Fibroblast of the conjunctiva (primary cell): ENCODE results near the gene XPO5.
A peak's percentile ranks its signal among the peaks of the same experiment; 100 is the strongest.
"Not testable (repeated sequence)": the region's sequence is repeated elsewhere in the genome, so short reads cannot be mapped to it uniquely, and the experiment has no call there.

Experiments used
- DNase-seq: peaks from one replicate; pipeline ENCODE4 v3.0.0-alpha.2; 2010; ENCODE audit warnings: low read depth

XPO5 gene

GRCh38 chr6:43584892-43585570, 9.2 kb upstream of the XPO5 start:
- no peak for DNase-seq

- no peak for DNase-seq
Observed at GRCh38 chr6:43582911-43583310, 7.1 kb upstream of the XPO5 start.

DNA sequence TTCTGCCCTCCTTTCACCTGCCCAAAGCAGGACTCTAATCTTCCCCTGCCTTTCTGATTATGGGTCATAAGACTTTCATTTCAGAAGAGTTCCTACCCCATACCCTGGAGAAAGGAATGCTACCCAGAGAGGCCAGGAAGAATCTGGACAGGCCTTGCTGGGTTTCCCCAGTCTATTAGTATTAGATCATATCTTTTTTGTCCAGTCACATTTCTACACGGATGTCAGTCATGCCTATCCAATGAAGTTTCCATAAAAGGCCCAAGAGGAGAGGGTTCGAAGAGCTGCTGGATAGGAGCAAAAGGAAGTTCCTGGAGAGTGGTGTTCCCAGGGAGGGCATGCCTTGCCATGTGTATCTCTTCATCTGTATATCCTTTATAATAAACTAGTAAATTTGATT, 3.3 kb upstream of the XPO5 start:
- DNase-seq, result no peak

- no peak for DNase-seq
Observed at GRCh38 chr6:43578748-43579147, 2.9 kb upstream of the XPO5 start.

DNA sequence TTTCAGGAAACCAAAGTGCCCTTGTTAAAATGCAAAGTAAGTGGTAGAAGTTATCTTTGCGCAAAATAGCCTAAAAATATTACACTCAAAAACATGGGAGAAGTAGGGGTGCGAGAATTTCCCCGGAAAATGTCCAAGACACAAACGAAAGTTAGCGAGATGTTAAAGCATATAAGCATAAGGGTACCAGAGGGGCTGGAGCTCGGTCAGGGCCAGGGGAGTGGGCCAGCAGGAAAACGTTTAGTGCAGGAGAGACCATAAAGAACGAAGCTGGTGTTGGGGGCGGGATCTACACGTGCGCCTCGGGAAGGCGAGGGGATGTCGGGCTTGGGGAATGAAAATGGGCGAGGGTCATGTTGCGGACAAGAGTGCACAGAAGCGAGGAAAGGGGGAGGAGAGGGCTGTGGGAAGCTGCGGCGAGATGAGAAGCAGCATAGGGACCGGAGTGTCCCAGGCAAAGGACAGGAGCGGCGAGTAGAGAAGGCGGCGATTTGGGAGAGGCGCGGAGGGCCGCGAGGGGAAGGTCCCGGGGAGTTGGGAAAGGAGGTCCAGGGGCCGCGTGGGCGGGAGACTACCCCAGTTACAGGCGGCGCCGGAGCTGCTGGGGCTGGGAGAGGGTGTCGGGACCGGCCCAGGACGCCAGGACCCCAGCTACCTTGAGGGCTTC, 600 bp downstream of the XPO5 start:
- no peak for DNase-seq

- DNase-seq, result no peak
Observed at GRCh38 chr6:43572015-43572414, 3.8 kb downstream of the XPO5 start.

DNA sequence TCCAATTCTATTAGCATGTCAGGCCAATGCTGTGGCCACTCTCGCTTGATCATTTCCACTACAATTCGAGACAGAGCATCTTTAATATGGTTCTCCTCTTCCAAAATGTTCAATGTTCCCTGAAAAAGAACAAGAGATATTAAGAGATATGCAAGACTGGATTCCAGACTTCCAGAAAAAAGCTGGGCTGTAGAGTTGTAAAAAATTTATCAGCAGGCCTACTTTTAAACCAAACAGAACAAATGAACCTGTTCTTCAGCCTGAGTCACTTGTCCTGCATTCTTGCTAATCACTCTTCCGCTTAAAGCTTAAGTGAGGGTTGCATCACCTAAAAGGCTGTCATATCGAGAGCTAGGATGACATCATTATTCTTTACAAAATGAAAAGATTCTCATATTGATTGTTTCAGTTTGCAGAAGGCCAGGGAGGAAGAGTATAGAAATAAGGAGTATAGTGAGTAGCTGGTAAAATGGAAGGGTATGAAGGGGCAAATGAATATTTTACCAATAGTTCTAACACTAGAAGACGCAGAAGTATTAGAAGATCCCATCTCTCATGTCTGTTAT, 4.9 kb downstream of the XPO5 start:
- DNase-seq, result peak; percentile 24

GRCh38 chr6:43559328-43559727, 16.5 kb downstream of the XPO5 start:
- no peak for DNase-seq

- not testable (repeated sequence) for DNase-seq
Observed at GRCh38 chr6:43557620-43558019, 18.2 kb downstream of the XPO5 start.

- DNase-seq, result no peak
Observed at GRCh38 chr6:43547222-43547621, 28.6 kb downstream of the XPO5 start.

- DNase-seq, result no peak
Observed at GRCh38 chr6:43544461-43544860, 31.4 kb downstream of the XPO5 start.

GRCh38 chr6:43541774-43542471, 33.9 kb downstream of the XPO5 start:
- DNase-seq, result no peak

- no peak for DNase-seq
Observed at GRCh38 chr6:43540507-43540906, 35.3 kb downstream of the XPO5 start.

GRCh38 chr6:43539409-43539808, 36.4 kb downstream of the XPO5 start:
- DNase-seq, result not testable (repeated sequence)

DNA sequence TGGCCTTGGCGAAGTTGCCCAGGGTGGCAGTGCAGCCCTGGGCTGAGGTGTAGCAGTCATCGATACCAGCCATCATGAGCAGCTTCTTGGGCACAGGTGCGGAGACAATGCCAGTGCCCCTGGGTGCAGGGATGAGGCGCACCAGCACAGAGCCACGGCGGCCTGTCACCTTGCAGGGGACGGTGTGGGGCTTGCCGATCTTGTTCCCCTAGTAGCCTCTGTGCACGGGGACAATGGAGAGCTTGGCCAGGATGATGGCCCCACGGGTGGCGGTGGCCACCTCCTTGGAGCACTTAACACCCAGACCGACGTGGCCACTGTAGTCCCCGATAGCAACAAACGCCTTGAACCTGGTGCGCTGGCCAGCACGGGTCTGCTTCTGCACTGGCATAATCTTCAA, 36.9 kb downstream of the XPO5 start:
- DNase-seq, result not testable (repeated sequence)

GRCh38 chr6:43532201-43532600, 43.6 kb downstream of the XPO5 start:
- no peak for DNase-seq

DNA sequence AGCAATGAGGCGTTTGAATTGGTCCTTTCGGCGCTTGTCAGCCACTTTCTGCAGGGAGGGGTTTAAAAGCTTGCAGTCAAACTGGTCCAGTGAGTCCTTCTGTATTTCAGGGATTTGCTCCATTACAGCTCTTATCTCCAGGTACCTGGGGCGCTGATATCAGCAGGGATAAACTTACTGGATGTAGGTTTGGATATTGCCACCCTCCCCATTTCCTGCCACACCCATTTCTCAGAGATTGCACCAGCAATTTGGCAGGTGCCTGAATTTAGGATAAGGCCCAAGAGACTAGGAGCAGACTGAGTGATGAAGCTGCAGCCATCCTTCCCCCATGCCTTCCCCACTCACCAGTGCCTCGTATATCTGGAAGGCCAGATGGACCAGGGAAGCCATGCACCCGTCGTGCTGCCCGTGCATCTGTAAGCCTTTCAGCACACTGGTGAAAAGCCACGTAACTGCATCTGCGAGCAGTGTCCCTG, 51.3 kb downstream of the XPO5 start:
- no peak for DNase-seq

DNA sequence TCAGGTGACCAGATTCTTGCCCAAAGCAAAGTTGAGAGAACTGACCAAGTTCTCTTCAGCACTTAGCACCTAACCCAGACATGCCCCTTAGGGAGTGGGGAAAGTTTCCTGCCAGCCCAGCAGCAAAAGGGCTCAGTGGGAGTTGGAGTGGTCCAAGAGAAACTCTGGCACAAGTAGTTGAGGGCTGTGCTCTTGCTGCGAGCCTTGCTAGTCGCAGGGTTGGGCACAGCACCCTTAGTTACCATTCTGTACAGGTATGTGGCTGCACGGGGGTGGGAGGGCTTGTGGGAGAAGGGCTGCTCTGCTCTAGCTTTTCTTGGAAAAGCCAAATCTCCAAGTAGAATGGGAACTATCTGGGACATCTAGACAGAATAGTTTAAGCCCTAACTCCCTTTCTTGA, 52.6 kb downstream of the XPO5 start:
- no peak for DNase-seq

- DNase-seq, result no peak
Observed at GRCh38 chr6:43522547-43523261, 53.1 kb downstream of the XPO5 start.

DNA sequence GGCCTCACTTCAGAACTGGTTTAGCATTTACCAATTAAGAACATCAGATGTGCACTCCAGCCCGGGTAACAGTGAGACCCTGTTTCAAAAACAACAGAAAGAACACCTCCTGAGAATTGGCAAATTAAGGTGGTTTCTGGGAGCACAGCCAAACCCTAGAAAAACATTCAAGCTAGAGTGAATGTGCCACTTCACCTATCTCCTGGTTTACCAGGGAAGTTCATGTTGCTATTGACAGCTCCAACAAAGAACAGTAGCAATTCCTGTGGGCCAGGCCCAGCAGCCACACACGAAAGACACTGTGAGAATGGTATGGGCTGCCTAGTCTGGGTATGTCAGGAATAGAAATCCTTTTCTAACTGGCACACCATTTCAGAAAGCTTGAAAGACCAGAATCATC, 54.0 kb downstream of the XPO5 start:
- no peak for DNase-seq

DNA sequence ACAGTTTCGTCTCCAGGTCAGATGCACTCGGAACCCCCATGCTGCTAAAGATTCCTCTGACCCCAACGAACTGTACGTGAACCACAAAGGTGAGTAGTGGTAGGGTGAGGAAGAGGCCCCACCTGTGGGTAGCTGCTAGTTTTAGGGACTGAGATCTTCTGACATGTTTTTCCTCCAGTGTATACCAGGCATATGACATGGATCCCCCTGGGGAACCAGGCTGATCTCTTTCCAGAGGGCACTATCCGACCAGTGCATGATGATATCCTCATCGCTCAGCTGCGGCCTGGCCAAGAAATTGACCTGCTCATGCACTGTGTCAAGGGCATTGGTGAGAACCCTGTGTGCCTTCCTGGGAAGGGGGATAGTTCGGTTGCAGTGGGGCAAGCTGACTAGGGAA, 55.7 kb downstream of the XPO5 start:
- no peak for DNase-seq
